ENCODE results near the gene MCM3.

DNA sequence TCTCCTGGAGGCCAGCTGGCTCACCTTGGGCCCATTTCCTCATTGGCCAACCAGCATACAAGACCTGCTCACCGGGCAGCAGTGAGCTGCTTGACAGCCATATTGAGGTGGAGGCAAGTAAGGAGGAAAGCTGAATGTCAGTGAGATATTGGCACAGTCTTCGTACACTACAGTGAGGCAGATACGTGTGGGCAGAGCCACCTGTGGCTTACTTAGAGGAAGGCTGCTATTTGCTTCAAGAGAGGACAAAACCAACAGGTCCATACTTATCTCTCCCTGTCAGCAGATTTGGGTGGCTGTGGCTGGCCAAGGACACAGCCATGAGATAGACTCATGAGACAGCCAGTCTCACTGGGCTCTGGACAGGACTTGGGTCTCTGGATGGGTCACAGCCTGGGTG, 15.1 kb upstream of the MCM3 start:
- TF ChIP-seq, protein P1, sequence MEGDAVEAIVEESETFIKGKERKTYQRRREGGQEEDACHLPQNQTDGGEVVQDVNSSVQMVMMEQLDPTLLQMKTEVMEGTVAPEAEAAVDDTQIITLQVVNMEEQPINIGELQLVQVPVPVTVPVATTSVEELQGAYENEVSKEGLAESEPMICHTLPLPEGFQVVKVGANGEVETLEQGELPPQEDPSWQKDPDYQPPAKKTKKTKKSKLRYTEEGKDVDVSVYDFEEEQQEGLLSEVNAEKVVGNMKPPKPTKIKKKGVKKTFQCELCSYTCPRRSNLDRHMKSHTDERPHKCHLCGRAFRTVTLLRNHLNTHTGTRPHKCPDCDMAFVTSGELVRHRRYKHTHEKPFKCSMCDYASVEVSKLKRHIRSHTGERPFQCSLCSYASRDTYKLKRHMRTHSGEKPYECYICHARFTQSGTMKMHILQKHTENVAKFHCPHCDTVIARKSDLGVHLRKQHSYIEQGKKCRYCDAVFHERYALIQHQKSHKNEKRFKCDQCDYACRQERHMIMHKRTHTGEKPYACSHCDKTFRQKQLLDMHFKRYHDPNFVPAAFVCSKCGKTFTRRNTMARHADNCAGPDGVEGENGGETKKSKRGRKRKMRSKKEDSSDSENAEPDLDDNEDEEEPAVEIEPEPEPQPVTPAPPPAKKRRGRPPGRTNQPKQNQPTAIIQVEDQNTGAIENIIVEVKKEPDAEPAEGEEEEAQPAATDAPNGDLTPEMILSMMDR (IDR thresholded peaks at IDR 0.05): no peak
- TF ChIP-seq POLR2A (IDR thresholded peaks at IDR 0.05) (no peak), POLR2AphosphoS5 (IDR thresholded peaks at IDR 0.05) (no peak)
